ENCODE measurements around the gene SLC46A1. TPM values are rescaled to one million over a fixed set of nuclear protein-coding genes. Genes with fewer than 3 reads are reported as not detected.

The SLC46A1 gene
- total and polyA plus RNA-seq, 2 of the 13 experiments (the other 11 are each of a cell fraction or from before 2014, with no cell fraction given): 19.6 to 22.6 TPM

- TF ChIP-seq, protein P1, sequence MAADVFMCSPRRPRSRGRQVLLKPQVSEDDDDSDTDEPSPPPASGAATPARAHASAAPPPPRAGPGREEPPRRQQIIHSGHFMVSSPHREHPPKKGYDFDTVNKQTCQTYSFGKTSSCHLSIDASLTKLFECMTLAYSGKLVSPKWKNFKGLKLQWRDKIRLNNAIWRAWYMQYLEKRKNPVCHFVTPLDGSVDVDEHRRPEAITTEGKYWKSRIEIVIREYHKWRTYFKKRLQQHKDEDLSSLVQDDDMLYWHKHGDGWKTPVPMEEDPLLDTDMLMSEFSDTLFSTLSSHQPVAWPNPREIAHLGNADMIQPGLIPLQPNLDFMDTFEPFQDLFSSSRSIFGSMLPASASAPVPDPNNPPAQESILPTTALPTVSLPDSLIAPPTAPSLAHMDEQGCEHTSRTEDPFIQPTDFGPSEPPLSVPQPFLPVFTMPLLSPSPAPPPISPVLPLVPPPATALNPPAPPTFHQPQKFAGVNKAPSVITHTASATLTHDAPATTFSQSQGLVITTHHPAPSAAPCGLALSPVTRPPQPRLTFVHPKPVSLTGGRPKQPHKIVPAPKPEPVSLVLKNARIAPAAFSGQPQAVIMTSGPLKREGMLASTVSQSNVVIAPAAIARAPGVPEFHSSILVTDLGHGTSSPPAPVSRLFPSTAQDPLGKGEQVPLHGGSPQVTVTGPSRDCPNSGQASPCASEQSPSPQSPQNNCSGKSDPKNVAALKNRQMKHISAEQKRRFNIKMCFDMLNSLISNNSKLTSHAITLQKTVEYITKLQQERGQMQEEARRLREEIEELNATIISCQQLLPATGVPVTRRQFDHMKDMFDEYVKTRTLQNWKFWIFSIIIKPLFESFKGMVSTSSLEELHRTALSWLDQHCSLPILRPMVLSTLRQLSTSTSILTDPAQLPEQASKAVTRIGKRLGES (CRISPR knock-in tag; IDR thresholded peaks at IDR 0.05; ENCODE audit: borderline replicate concordance): no peak
- TF ChIP-seq SMARCC2 (IDR thresholded peaks at IDR 0.05): no peak
- 0 out of 2 replicates have a peak, but pooled peaks have one; percentile 35 for TF ChIP-seq ZNF687 (CRISPR knock-in tag; IDR thresholded peaks at IDR 0.05)
- TF ChIP-seq ZHX2 (IDR thresholded peaks at IDR 0.05; ENCODE audit: low read depth): no peak
- TF ChIP-seq ZHX2 (CRISPR knock-in tag; IDR thresholded peaks at IDR 0.05; ENCODE audit: borderline replicate concordance): no peak
- TF ChIP-seq ZMYM3 (CRISPR knock-in tag; IDR thresholded peaks at IDR 0.05): no peak; the same call in 1 of the 2 replicates
- no peak for TF ChIP-seq CENPX (CRISPR knock-in tag; IDR thresholded peaks at IDR 0.05)
- no peak for TF ChIP-seq DMTF1 (CRISPR knock-in tag; IDR thresholded peaks at IDR 0.05)
- no peak for TF ChIP-seq ZNF598 (CRISPR knock-in tag; IDR thresholded peaks at IDR 0.05; ENCODE audit: borderline replicate concordance)
- 0 out of 2 replicates have a peak, but pooled peaks have one; percentile 21 for TF ChIP-seq ZNF556 (CRISPR knock-in tag; IDR thresholded peaks at IDR 0.05; ENCODE audit: borderline replicate concordance)
- TF ChIP-seq, protein P2, sequence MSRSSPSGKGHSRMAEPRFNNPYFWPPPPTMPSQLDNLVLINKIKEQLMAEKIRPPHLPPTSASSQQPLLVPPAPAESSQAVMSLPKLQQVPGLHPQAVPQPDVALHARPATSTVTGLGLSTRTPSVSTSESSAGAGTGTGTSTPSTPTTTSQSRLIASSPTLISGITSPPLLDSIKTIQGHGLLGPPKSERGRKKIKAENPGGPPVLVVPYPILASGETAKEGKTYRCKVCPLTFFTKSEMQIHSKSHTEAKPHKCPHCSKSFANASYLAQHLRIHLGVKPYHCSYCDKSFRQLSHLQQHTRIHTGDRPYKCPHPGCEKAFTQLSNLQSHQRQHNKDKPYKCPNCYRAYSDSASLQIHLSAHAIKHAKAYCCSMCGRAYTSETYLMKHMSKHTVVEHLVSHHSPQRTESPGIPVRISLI (CRISPR knock-in tag; IDR thresholded peaks at IDR 0.05; ENCODE audit: borderline replicate concordance): no peak
Measured at GRCh38 chr17:28398280-28398981, 7.6 kb downstream of the SLC46A1 start (continued).
